ENCODE results near the gene LUZP4.

Gene LUZP4

DNA sequence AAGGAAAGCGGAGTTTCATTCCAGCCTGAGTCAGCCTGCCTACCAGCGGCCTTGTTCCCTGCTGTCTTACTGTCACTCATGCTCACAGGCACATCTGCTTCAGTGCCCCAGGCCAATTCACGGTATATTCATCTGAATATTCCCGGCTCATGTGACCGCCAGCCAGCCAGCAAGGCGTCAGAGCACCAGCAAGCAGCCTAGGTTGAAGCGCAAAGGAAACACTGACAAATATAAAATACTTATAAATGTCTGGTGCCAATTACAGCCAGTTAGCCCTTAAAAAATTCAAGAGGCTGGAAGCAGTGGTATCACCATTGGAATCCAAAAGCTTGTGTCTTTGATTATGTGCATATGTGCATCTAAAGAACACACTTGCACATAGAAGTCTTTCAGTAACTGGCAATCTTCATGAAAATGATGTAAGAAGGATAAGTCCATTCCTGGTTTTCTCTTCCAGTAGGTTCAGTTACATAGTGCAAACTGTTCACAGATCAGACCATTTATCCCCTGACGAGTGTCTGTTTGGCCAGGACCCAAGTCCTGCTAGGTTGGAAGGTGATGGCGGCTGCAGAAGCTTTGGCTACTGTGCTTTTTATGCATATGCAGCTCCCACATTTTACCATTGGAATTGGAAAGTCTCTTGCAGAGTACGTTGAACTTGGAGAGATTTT lies 61.3 kb downstream of the LUZP4 start:
- Histone ChIP-seq H3K27me3 (replicated peaks; ENCODE audit: control insufficient read depth, insufficient read depth, low read length) (no peaks in the 10 kb centered on the region), H3K4me3 (replicated peaks; ENCODE audit: low read depth, low read length) (no peak overlapping the region)
- DNase-seq (ENCODE audit: extremely low read depth, insufficient read length), result no peak

DNA sequence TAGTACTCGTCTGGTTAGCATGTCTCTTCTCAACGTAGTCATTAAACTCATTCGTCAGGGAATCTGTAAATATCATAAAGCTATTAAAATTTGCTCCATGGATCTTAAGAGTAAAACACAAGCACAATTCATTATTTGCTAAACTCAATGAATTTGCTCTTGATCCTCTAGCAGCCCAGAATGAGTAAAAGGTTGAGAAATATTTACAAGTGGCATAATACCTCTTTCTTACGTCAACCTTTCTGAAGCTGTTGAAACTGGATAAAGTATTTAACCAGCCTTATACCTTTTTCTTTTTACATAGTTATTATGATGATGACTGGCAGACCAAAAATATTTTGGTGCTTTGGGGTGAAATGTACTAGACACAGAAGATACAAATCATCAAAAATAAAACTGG lies 66.9 kb downstream of the LUZP4 start:
- no peak for DNase-seq (ENCODE audit: extremely low read depth, insufficient read length)
- Histone ChIP-seq H3K36me3 (ENCODE audit: control insufficient read depth, insufficient read depth, low read length) (no peaks in the 10 kb centered on the region), H3K27me3 (replicated peaks; ENCODE audit: control insufficient read depth, insufficient read depth, low read length) (no peaks in the 10 kb centered on the region), H3K4me3 (replicated peaks; ENCODE audit: low read depth, low read length) (no peak overlapping the region)
- TF ChIP-seq, protein P1, sequence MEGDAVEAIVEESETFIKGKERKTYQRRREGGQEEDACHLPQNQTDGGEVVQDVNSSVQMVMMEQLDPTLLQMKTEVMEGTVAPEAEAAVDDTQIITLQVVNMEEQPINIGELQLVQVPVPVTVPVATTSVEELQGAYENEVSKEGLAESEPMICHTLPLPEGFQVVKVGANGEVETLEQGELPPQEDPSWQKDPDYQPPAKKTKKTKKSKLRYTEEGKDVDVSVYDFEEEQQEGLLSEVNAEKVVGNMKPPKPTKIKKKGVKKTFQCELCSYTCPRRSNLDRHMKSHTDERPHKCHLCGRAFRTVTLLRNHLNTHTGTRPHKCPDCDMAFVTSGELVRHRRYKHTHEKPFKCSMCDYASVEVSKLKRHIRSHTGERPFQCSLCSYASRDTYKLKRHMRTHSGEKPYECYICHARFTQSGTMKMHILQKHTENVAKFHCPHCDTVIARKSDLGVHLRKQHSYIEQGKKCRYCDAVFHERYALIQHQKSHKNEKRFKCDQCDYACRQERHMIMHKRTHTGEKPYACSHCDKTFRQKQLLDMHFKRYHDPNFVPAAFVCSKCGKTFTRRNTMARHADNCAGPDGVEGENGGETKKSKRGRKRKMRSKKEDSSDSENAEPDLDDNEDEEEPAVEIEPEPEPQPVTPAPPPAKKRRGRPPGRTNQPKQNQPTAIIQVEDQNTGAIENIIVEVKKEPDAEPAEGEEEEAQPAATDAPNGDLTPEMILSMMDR (IDR thresholded peaks at IDR 0.05; ENCODE audit: insufficient read depth, low read length, poor library complexity, severe bottlenecking), result no peak

More for the DNA sequence above, 61.3 kb downstream of the LUZP4 start:
- no peaks in the 10 kb centered on the region for H3K36me3 ChIP-seq (ENCODE audit: control insufficient read depth, insufficient read depth, low read length)
- TF ChIP-seq, protein P1 (IDR thresholded peaks at IDR 0.05; ENCODE audit: insufficient read depth, low read length, poor library complexity, severe bottlenecking), result no peak

All from GM06990 (cell line).